NCI-H460 (cell line): Measurements from ENCODE around the gene SLC9A5. TPM values are rescaled to one million over a fixed set of nuclear protein-coding genes. Genes with fewer than 3 reads are reported as not detected.

ENCODE experiments used
- DNase-seq: peaks from one replicate; pipeline ENCODE4 v3.0.0-alpha.2; 2016; ENCODE audit warnings: low read depth; ENCODE audit errors: extremely low read depth
- total RNA-seq: library from RNA; depleted of rRNA; stranded (reverse); fragments of >200 nt; shearing (Covaris generic); gene quantifications from 2 replicates; pipeline ENCODE4 v1.2.3, GENCODE V29; 2014

SLC9A5 gene
- total RNA-seq, 1 experiment from 2014 or later = 0.94 TPM

- DNase-seq = no peak
Observed at GRCh38 chr16:67213197-67214019, 35.4 kb upstream of the SLC9A5 start.

GRCh38 chr16:67215706-67216105, 33.1 kb upstream of the SLC9A5 start:
- DNase-seq = no peak

GRCh38 chr16:67216612-67217490, 31.9 kb upstream of the SLC9A5 start:
- DNase-seq = no peak

- no peak for DNase-seq
Observed at GRCh38 chr16:67223992-67224391, 24.8 kb upstream of the SLC9A5 start.

- no peak for DNase-seq
Observed at GRCh38 chr16:67226295-67226803, 22.4 kb upstream of the SLC9A5 start.

GRCh38 chr16:67226804-67227566, 21.8 kb upstream of the SLC9A5 start, which contains the start of gene TMEM208:
TMEM208 (plus strand) TSS chr16:67227130; CDS start chr16:67227219, 89 bp downstream.
- peak; percentile 100 for DNase-seq

GRCh38 chr16:67227567-67227921, 21.2 kb upstream of the SLC9A5 start:
- no peak for DNase-seq

GRCh38 chr16:67228034-67228785, 20.6 kb upstream of the SLC9A5 start:
- no peak for DNase-seq

GRCh38 chr16:67228905-67229304, 19.9 kb upstream of the SLC9A5 start:
- no peak for DNase-seq

GRCh38 chr16:67229906-67230808, 18.6 kb upstream of the SLC9A5 start:
- no peak for DNase-seq

GRCh38 chr16:67230809-67231660, 17.7 kb upstream of the SLC9A5 start:
- no peak for DNase-seq

- DNase-seq = no peak
Observed at GRCh38 chr16:67233596-67233995, 15.2 kb upstream of the SLC9A5 start.

GRCh38 chr16:67234180-67234597, 14.6 kb upstream of the SLC9A5 start:
- no peak for DNase-seq

- DNase-seq = no peak
Observed at GRCh38 chr16:67235816-67236562, 12.8 kb upstream of the SLC9A5 start.

- DNase-seq = peak; percentile 75
Observed at GRCh38 chr16:67236563-67237395, 12.0 kb upstream of the SLC9A5 start.
